COLO668 (cell line): ENCODE measurements around the gene ASIC1.
A peak's percentile ranks its signal among the peaks of the same experiment; 100 is the strongest.

Source experiments
- DNase-seq: peaks from one replicate; lab custom pipeline; 2025; ENCODE audit not compliant: unreplicated experiment; lab: John Stamatoyannopoulos, UW

ASIC1 gene

GRCh38 chr12:50104417-50105366 is 47.3 kb downstream of the ASIC1 start:
- DNase-seq: no peak

GRCh38 chr12:50105913-50106450 is 48.6 kb downstream of the ASIC1 start:
- no peak for DNase-seq

- DNase-seq: no peak
Observed at GRCh38 chr12:50106907-50107306, 49.5 kb downstream of the ASIC1 start.

GRCh38 chr12:50107416-50108268 is 50.2 kb downstream of the ASIC1 start:
- DNase-seq: no peak

- DNase-seq: no peak
Observed at GRCh38 chr12:50109319-50109718, 51.9 kb downstream of the ASIC1 start.

GRCh38 chr12:50110127-50110761 is 52.8 kb downstream of the ASIC1 start:
- peak; percentile 5 for DNase-seq

- DNase-seq: peak; percentile 54
Observed at GRCh38 chr12:50110762-50111351, 53.5 kb downstream of the ASIC1 start.

- DNase-seq: no peak
Observed at GRCh38 chr12:50111395-50111692, 53.9 kb downstream of the ASIC1 start.

GRCh38 chr12:50111693-50112455 is 54.5 kb downstream of the ASIC1 start, which contains the start of gene COX14:
Gene COX14, plus strand, starts transcription at chr12:50112236. Its CDS starts 7,808 bp downstream, at chr12:50120044.
- peak; percentile 96 for DNase-seq

GRCh38 chr12:50112456-50113218 is 55.2 kb downstream of the ASIC1 start:
- DNase-seq: no peak

- DNase-seq: no peak
Observed at GRCh38 chr12:50117057-50117622, 59.7 kb downstream of the ASIC1 start.

- no peak for DNase-seq
Observed at GRCh38 chr12:50119387-50119786, 62.0 kb downstream of the ASIC1 start.

GRCh38 chr12:50120521-50120920 is 63.1 kb downstream of the ASIC1 start:
- DNase-seq: no peak

GRCh38 chr12:50120953-50121352 is 63.6 kb downstream of the ASIC1 start:
- no peak for DNase-seq

GRCh38 chr12:50121641-50122040 is 64.2 kb downstream of the ASIC1 start:
- DNase-seq: no peak

GRCh38 chr12:50123203-50123602 is 65.8 kb downstream of the ASIC1 start:
- no peak for DNase-seq

GRCh38 chr12:50127546-50127945 is 70.2 kb downstream of the ASIC1 start:
- DNase-seq: no peak

GRCh38 chr12:50129290-50129689 is 71.9 kb downstream of the ASIC1 start:
- DNase-seq: no peak
